Stimulated activated CD4-positive, alpha-beta T cell treated with anti-CD3 and anti-CD28 coated beads, Interleukin-15, amount 100 ng/mL, for 48 hours (primary cell): ENCODE data around the gene ATP2C2.

ENCODE experiments used
- DNase-seq, 2 donors: peaks; one replicate each; pipeline ENCODE4 v3.0.0-alpha.2; 2020; ENCODE audit warnings: low read depth in 2 of 2

The ATP2C2 gene

GRCh38 chr16:84497418-84498222, 129.3 kb downstream of the ATP2C2 start:
- no peak for DNase-seq

- DNase-seq = no peak
Observed at GRCh38 chr16:84498223-84498610, 129.9 kb downstream of the ATP2C2 start.

- no peak for DNase-seq
Observed at GRCh38 chr16:84498859-84499620, 130.7 kb downstream of the ATP2C2 start.

- DNase-seq = no peak
Observed at GRCh38 chr16:84499638-84500037, 131.3 kb downstream of the ATP2C2 start.

- no peak for DNase-seq
Observed at GRCh38 chr16:84500531-84500930, 132.2 kb downstream of the ATP2C2 start.

GRCh38 chr16:84501077-84501735, 132.9 kb downstream of the ATP2C2 start:
- DNase-seq = no peak

GRCh38 chr16:84502075-84502474, 133.7 kb downstream of the ATP2C2 start:
- no peak for DNase-seq

- DNase-seq = no peak
Observed at GRCh38 chr16:84502581-84502980, 134.2 kb downstream of the ATP2C2 start.

GRCh38 chr16:84503751-84504395, 135.5 kb downstream of the ATP2C2 start:
- no peak for DNase-seq

GRCh38 chr16:84504420-84505248, 136.3 kb downstream of the ATP2C2 start, which contains the start of gene MEAK7:
TSS of gene MEAK7 (minus strand) at chr16:84504659. CDS start at chr16:84498086, 6,573 bp downstream.
- peak; percentile 95 to 98 for DNase-seq

- DNase-seq = no peak
Observed at GRCh38 chr16:84505249-84506187, 137.2 kb downstream of the ATP2C2 start.

GRCh38 chr16:84507011-84507982, 139.0 kb downstream of the ATP2C2 start:
- DNase-seq = no peak

- no peak for DNase-seq
Observed at GRCh38 chr16:84508502-84508901, 140.2 kb downstream of the ATP2C2 start.

- DNase-seq = no peak
Observed at GRCh38 chr16:84509032-84509950, 141.0 kb downstream of the ATP2C2 start.

GRCh38 chr16:84511180-84511800, 143.0 kb downstream of the ATP2C2 start:
- peak; percentile 65 to 77 for DNase-seq

GRCh38 chr16:84511831-84512230, 143.5 kb downstream of the ATP2C2 start:
- DNase-seq = no peak

GRCh38 chr16:84513123-84513522, 144.8 kb downstream of the ATP2C2 start:
- DNase-seq = no peak
